Measurements from ENCODE around the gene TIAM1.

- no peak for TF ChIP-seq CTCF (IDR thresholded peaks at IDR 0.05; ENCODE audit: insufficient read depth, low read depth, low read length)
- no peak for TF ChIP-seq EZH2 (IDR thresholded peaks at IDR 0.05; ENCODE audit: insufficient read depth, low read length)
Observed at GRCh38 chr21:31243611-31244010, 100.5 kb downstream of the TIAM1 start.
